ENCODE measurements around the gene DRC3. TPM values are rescaled to one million over a fixed set of nuclear protein-coding genes. Genes with fewer than 3 reads are reported as not detected.

DRC3 gene
- total and polyA plus RNA-seq, 10 of the 15 experiments (the other 5 are each of a cell fraction or from before 2014, with no cell fraction given), result 0.18 to 2.3 (median 0.60) TPM; not detected in 3

- TF ChIP-seq ATF2 (IDR thresholded peaks at IDR 0.05; ENCODE audit: low read length), result no peak
- no peak for TF ChIP-seq CHD1 (IDR thresholded peaks at IDR 0.05; ENCODE audit: low read depth, low read length)
- TF ChIP-seq POLR2A (IDR thresholded peaks at IDR 0.05; ENCODE audit: low read depth, low read length), result no peak
Observed at GRCh38 chr17:18009609-18010420, 37.2 kb downstream of the DRC3 start (continued).

- in situ Hi-C loops (cut with MboI) (no loop called here), intact Hi-C loops (cut with micrococcal nuclease; ENCODE audit: unreplicated experiment) (no loop called here)
- SMC1A ChIA-PET (ENCODE audit: uncharacterized antibody, unreplicated experiment), result no interaction called here
- DNase-seq (ENCODE audit: low read depth, low spot score) (no peak), ATAC-seq (no peak), FAIRE-seq (no peak)
- CTCF ChIA-PET, result no interaction called here
- Histone ChIP-seq H3K4me2 (ENCODE audit: control insufficient read depth, insufficient read depth) (no peak overlapping the region), H3K4me1 (ENCODE audit: control insufficient read depth, insufficient read depth, low read length) (no peaks in the 10 kb centered on the region), H3K9ac (ENCODE audit: control insufficient read depth, insufficient read depth, low read length) (no peak overlapping the region), H3K27ac (ENCODE audit: control insufficient read depth, insufficient read depth) (no peak overlapping the region), H2AFZ (ENCODE audit: control insufficient read depth, low read depth, low read length) (no peak overlapping the region), H3K79me2 (ENCODE audit: control insufficient read depth, insufficient read depth, low read length) (no peaks in the 10 kb centered on the region), H3K27me3 (replicated peaks in 1 of 2; ENCODE audit: control insufficient read depth in 2 of 2, insufficient read depth in 2 of 2, low read length in 1 of 2) (no peaks in the 10 kb centered on the region), H3K4me3 (no peak overlapping the region), H4K20me1 (ENCODE audit: control insufficient read depth, insufficient read depth) (no peaks in the 10 kb centered on the region), H3K36me3 (ENCODE audit: control insufficient read depth in 2 of 2, insufficient read depth in 2 of 2, low read length in 1 of 2) (peaks cover 0 to 7% of the 10 kb centered on the region in 2 experiments; a peak in 2 of 4 replicates), H3K9me3 (replicated peaks; ENCODE audit: control insufficient read depth, insufficient read depth, low read length) (no peaks in the 10 kb centered on the region)
- RAD21 ChIA-PET (ENCODE audit: unreplicated experiment), result no interaction called here
- TF ChIP-seq CHD4 (IDR thresholded peaks at IDR 0.05) (no peak), BMI1 (IDR thresholded peaks at IDR 0.05; ENCODE audit: borderline replicate concordance) (no peak), MTA2 (IDR thresholded peaks at IDR 0.05; ENCODE audit: low read depth) (no peak), WRNIP1 (IDR thresholded peaks at IDR 0.05; ENCODE audit: borderline replicate concordance, low read depth, low read length) (no peak)
- BruUV-seq (replicated peaks), result no TSS peak
- WGBS (ENCODE audit: insufficient coverage, insufficient replicate concordance, low lambda C conversion rate, missing lambda C conversion rate), result 89% methylated on average over 5 of the region's 5 CpGs
- POLR2A ChIA-PET, result interaction anchor here (0.7 kb wide), 1 partner anchor 181 kb away, joined by 3 read pairs; no protein-coding TSS in a partner anchor
Observed at GRCh38 chr17:18011286-18011685, 38.6 kb downstream of the DRC3 start.
